HG03066 (cell line): Measurements from ENCODE around the gene ERC1.
"Not testable (repeated sequence)": the region's sequence is repeated elsewhere in the genome, so short reads cannot be mapped to it uniquely, and the experiment has no call there.

Experiments
- ATAC-seq: cut with Tn5 transposase; IDR thresholded peaks from one replicate; pipeline ENCODE4 v1.9.1; 2021; ENCODE audit warnings: low read depth; ENCODE audit not compliant: unreplicated experiment

ERC1 gene

GRCh38 chr12:1065629-1066028 lies 74.6 kb downstream of the ERC1 start:
- no peak for ATAC-seq

GRCh38 chr12:1069846-1070245 lies 78.8 kb downstream of the ERC1 start:
- no peak for ATAC-seq

GRCh38 chr12:1071182-1071581 lies 80.2 kb downstream of the ERC1 start:
- ATAC-seq: no peak

- no peak for ATAC-seq
Measured at GRCh38 chr12:1073652-1074051, 82.6 kb downstream of the ERC1 start.

GRCh38 chr12:1077036-1077803 lies 86.2 kb downstream of the ERC1 start:
- ATAC-seq: no peak

- ATAC-seq: no peak
Measured at GRCh38 chr12:1078002-1078401, 87.0 kb downstream of the ERC1 start.

- no peak for ATAC-seq
Measured at GRCh38 chr12:1080520-1081223, 89.6 kb downstream of the ERC1 start.

GRCh38 chr12:1083151-1083888 lies 92.3 kb downstream of the ERC1 start:
- no peak for ATAC-seq

GRCh38 chr12:1083889-1084262 lies 92.9 kb downstream of the ERC1 start:
- no peak for ATAC-seq

- no peak for ATAC-seq
Measured at GRCh38 chr12:1091350-1091749, 100.3 kb downstream of the ERC1 start.

- no peak for ATAC-seq
Measured at GRCh38 chr12:1093166-1093751, 102.2 kb downstream of the ERC1 start.

- no peak for ATAC-seq
Measured at GRCh38 chr12:1094714-1095113, 103.7 kb downstream of the ERC1 start.

- ATAC-seq: no peak
Measured at GRCh38 chr12:1099158-1099557, 108.1 kb downstream of the ERC1 start.

GRCh38 chr12:1099618-1100017 lies 108.6 kb downstream of the ERC1 start:
- ATAC-seq: not testable (repeated sequence)

- no peak for ATAC-seq
Measured at GRCh38 chr12:1102115-1102514, 111.1 kb downstream of the ERC1 start.

GRCh38 chr12:1102791-1103450 lies 111.9 kb downstream of the ERC1 start:
- no peak for ATAC-seq

- ATAC-seq: no peak
Measured at GRCh38 chr12:1103632-1104031, 112.6 kb downstream of the ERC1 start.

- ATAC-seq: no peak
Measured at GRCh38 chr12:1104088-1104800, 113.2 kb downstream of the ERC1 start.

GRCh38 chr12:1107669-1108068 lies 116.6 kb downstream of the ERC1 start:
- no peak for ATAC-seq

- ATAC-seq: peak; percentile 85
Measured at GRCh38 chr12:1108276-1108675, 117.3 kb downstream of the ERC1 start.
